AG08395 (cell line): ENCODE data around the gene ERGIC1.
A peak's percentile ranks its signal among the peaks of the same experiment; 100 is the strongest.
"Not testable (repeated sequence)": the region's sequence is repeated elsewhere in the genome, so short reads cannot be mapped to it uniquely, and the experiment has no call there.

Experiments used
- DNase-seq: peaks from one replicate; pipeline ENCODE4 v3.0.0; 2012; ENCODE audit warnings: mixed read lengths, low spot score

The ERGIC1 gene

GRCh38 chr5:172878933-172879752 is 45.1 kb downstream of the ERGIC1 start:
- DNase-seq: peak; percentile 64

- DNase-seq: peak; percentile 53
Measured at GRCh38 chr5:172881691-172882370, 47.8 kb downstream of the ERGIC1 start.

- DNase-seq: no peak
Measured at GRCh38 chr5:172883066-172883465, 49.0 kb downstream of the ERGIC1 start.

GRCh38 chr5:172885597-172886340 is 51.7 kb downstream of the ERGIC1 start:
- no peak for DNase-seq

- DNase-seq: no peak
Measured at GRCh38 chr5:172886476-172886875, 52.4 kb downstream of the ERGIC1 start.

- peak; percentile 69 for DNase-seq
Measured at GRCh38 chr5:172886974-172887501, 53.0 kb downstream of the ERGIC1 start.

GRCh38 chr5:172887692-172888091 is 53.6 kb downstream of the ERGIC1 start:
- DNase-seq: peak; percentile 52

- no peak for DNase-seq
Measured at GRCh38 chr5:172890659-172891058, 56.6 kb downstream of the ERGIC1 start.

- DNase-seq: no peak
Measured at GRCh38 chr5:172891716-172892421, 57.8 kb downstream of the ERGIC1 start.

GRCh38 chr5:172892713-172893112 is 58.7 kb downstream of the ERGIC1 start:
- DNase-seq: no peak

- no peak for DNase-seq
Measured at GRCh38 chr5:172894767-172895388, 60.8 kb downstream of the ERGIC1 start.

GRCh38 chr5:172895549-172895948 is 61.5 kb downstream of the ERGIC1 start:
- DNase-seq: no peak

GRCh38 chr5:172896465-172896864 is 62.4 kb downstream of the ERGIC1 start:
- DNase-seq: no peak

- DNase-seq: not testable (repeated sequence)
Measured at GRCh38 chr5:172897067-172897466, 63.0 kb downstream of the ERGIC1 start.

GRCh38 chr5:172897481-172898217 is 63.6 kb downstream of the ERGIC1 start:
- DNase-seq: peak; percentile 79

GRCh38 chr5:172898218-172898842 is 64.3 kb downstream of the ERGIC1 start:
- no peak for DNase-seq

GRCh38 chr5:172898843-172899369 is 64.9 kb downstream of the ERGIC1 start:
- no peak for DNase-seq

- DNase-seq: no peak
Measured at GRCh38 chr5:172899436-172899835, 65.4 kb downstream of the ERGIC1 start.

GRCh38 chr5:172901012-172901780 is 67.1 kb downstream of the ERGIC1 start:
- DNase-seq: no peak
